Femur (tissue), 1 donor: ENCODE results near the gene LINGO3.

Experiments
- DNase-seq: peaks from one replicate; pipeline ENCODE4 v3.0.0-alpha.2; 2017

LINGO3 gene

GRCh38 chr19:2325281-2326046, 17.5 kb upstream of the LINGO3 start:
- DNase-seq = no peak

DNA sequence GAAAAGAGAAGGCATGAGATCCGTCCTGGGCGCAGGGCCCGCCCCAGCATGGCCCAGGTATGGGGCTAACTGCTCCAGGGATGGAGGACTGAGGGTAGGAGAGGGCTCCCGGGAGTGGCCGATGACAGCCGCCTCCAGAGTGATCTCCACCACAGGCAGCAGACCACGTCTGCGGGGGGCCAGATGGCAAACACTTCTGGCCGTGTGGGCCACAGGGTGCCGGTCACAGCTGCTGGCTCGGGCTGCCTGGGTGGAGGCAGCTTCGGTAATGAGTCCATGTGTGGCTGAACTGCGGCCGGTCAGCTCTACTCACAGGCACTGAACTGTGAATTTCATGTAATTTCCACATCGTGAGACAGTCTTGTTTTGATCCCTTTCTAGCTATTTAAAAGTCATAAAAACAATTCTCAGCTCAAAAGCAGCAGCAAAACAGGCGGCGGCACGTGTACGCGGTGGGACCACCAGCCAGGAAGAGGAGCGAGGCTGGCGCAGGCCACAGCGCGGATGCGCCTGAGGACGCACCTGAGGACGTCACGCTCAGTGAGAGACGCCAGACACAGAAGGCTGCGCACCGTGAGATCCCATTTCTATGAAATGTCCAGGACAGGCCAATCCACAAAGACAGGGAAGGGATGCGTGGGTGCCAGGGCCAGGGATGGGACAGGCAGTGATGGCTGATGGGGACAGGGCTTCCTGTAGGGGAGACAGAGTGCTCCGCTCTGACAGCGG, 16.4 kb upstream of the LINGO3 start:
- DNase-seq = no peak

DNA sequence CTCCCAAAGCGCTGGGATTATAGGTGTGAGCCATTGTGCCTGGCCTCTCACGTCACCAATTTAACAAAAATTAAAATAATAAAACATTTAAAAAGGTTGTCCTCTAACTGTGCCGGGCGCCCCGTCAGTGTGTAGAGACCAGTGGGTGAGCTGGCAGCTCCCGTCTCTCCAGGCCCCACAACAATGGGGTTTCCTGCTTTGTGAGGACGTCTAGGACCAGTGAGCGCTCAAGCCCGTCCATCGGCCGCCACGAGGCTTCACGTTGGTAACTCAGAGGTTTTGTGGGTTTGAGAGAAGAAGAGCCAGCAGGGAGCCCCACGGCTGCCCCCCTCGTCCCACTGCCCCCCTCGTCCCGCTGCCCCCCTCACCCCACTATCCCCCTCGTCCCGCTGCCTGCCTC, 15.8 kb upstream of the LINGO3 start:
- no peak for DNase-seq

GRCh38 chr19:2321565-2322283, 13.8 kb upstream of the LINGO3 start:
- no peak for DNase-seq

- no peak for DNase-seq
Observed at GRCh38 chr19:2320939-2321338, 13.0 kb upstream of the LINGO3 start.

DNA sequence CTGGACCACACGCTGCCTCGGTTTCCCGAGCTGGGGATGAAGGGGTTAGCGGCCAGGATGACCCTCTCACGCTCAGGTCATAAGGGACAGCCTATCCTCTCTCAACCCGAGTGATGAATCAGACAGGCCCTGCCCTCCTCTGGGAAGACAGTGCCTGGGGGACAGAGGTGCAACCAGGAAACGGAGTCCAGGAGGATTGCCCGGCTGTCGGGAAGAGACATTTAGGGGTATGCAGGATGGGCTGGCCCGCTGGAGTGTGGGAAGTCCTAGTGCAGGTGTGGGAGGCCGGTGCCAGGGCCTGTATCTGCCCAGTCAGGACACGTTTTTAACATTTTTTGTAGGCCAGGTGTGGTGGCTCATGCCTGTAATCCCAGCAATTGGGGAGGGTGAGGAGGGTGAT, 12.1 kb upstream of the LINGO3 start:
- no peak for DNase-seq

DNA sequence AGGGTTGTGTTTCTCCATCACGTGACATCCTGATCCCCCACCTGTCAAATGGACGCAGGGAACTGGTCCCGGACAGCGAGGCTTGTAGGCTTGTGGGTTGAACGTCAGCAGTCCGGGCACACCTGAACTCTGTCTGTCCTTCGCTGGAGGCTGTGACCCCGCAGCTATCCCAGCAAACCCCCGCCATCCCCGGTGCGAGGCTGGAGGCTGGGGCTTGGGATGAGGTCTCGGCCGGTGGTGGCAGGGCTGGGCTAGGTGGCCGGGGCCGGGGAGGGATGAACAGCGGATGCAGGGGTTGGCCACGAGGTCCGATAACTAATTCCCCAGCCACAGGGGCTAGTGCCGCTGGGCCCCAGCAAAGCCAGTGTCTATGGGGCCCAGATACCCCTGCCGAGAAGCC, 11.6 kb upstream of the LINGO3 start:
- DNase-seq = no peak

DNA sequence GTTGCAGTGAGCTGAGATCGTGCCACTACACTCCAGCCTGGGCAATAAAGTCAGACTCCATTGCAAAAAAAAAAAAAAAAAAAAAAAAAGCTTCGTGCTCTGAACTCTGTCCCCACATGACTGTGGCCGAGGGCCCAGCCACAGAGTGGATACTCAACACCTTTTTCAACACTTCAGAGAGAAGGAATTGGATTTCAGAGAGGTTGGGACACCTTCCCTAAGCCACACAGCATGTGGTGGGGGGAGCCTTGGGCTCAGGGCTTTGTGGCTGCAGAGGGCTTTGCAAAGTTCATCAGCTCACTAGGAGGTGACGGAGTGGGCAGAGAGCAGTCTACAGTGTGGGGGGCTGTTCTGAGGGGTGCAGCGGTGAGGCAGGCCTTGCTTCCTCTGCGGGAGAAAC, 11.0 kb upstream of the LINGO3 start:
- no peak for DNase-seq

DNA sequence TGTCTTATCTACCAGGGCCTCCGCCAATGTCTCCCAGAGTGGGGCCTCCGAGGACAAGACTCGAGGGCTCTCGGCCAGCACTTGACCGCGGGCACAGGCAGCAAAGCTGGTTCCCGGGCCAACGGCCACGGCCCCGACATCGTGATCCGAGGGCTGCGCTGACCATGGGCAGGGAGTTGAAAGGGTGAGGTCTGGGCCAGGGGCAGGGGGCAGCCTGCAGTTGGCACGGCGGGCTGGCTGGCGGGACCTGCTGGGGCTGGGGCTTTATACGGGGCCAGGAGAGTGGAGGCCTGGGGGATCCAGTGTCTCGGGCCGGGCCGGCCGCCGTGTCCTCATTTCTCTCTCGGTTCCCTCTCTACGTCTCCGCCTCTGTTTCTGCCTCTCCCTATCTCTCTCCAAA, 9.8 kb upstream of the LINGO3 start:
- DNase-seq = no peak

DNA sequence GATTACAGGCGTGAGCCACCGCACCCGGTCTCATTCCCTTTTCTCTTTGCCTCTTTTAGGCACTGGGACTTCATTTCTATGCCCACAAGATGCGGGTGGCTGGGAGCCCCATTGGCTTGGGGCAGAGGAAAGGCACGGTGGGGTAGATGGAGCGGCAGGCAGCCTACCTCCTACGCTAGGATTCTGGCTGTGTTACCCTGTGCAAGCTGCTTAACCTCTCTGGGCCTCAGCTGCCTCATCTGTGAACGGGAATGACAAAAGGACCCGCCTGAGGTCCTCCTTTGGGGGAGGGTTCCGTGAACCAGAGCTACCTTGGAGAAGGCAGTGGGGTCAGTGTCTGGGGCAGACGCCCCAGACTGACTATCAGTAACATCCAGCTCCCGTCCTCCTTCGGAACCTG, 9.3 kb upstream of the LINGO3 start:
- DNase-seq = no peak

GRCh38 chr19:2315818-2316353, 7.9 kb upstream of the LINGO3 start:
- DNase-seq = peak; percentile 78

- DNase-seq = no peak
Observed at GRCh38 chr19:2315121-2315817, 7.3 kb upstream of the LINGO3 start.

DNA sequence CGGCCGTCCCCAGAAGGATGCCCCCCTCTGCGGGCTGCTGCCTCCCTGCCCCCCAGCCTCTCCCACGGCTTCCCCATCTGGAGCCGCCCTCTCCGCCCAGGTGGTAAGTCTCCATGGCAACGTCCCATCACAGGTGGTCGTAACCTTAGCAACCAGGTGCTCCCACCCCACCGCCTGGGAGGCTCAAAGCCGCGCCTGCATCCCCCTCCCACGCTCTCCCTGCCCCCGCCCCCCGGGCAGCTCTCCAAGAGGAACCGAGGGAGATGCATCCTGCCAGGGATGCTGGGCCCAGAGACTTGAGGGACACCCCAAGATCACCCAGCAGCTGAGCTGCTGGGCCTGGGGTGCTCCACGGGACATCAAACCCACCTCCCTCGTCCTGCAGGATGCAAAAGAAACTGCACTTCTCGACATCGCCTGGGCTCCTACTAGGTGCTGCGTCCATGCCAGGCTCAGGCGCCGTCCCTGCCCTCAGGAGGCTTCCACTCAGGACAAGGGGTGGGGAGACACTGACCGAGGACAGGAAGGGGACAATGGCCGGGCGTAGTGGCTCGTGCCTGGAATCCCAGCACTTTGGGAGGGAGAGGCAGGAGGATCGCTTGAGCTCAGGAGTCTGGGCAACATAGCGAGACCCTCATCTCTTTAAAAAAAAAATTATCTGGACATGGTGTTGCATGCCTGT, 5.0 kb upstream of the LINGO3 start:
- no peak for DNase-seq

- DNase-seq = no peak
Observed at GRCh38 chr19:2311093-2311492, 3.1 kb upstream of the LINGO3 start.

- DNase-seq = no peak
Observed at GRCh38 chr19:2309734-2310362, 1.9 kb upstream of the LINGO3 start.

GRCh38 chr19:2307518-2308012, 389 bp downstream of the LINGO3 start:
- no peak for DNase-seq

DNA sequence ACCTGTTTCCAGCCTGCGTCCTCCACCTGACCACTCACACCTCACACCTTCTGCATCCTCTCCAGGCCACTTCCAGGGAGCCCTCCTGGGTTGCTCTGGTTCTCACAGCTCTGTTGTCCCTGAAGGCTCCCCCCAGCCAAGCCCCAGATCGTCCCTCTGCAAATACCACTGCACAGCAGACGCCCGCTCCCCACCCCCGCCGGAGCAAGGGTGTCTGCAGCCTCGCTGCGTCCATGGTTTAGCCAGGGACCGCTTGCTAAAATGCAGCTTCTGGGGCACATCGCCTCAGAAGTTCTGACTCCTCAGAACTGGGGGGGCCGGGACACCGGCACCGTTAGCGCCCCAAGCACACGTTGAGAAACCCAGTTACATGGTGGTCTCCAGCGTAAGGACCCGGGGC, 983 bp downstream of the LINGO3 start:
- DNase-seq = no peak

- DNase-seq = no peak
Observed at GRCh38 chr19:2306281-2306806, 1.6 kb downstream of the LINGO3 start.

DNA sequence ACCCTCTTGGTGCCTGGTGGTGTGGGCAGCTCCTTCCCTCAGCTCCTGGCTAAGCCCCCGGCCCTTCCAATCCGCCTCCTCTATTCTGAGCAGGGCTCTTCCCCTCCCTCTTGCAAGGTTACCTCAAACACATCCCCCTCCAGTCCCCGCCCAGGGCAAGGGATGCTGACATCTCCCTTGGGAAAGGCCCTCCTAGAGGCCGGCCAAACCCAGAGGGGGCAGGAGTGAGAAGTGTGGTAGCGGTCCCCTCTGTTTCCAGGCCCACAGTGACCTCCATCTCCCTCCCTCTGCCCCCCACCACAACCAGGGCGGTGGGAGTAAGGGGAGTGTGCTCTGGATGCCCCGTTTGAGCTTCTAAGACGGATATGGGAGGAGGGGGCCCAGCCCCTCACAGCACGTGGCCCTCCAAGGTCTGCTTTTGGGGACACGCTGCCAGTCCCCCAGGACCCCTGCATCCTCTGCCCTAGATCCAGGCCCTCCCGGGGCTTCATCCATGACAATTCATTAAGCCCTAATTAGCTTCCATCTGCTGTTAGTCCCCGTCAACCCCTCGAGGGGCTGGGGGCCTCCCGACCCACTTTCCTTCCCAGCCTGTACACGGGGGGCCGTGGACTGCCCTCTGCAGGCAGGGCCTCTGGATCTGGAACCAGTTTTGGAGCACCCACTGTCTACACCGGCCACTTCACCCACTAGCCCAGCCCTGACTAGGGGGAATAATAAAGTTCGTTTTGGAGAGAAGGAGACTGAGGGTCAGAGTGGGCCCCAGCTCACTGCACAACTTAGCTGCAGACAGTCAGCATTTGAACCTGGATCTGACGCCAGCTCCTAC, 2.3 kb downstream of the LINGO3 start:
- DNase-seq = no peak

DNA sequence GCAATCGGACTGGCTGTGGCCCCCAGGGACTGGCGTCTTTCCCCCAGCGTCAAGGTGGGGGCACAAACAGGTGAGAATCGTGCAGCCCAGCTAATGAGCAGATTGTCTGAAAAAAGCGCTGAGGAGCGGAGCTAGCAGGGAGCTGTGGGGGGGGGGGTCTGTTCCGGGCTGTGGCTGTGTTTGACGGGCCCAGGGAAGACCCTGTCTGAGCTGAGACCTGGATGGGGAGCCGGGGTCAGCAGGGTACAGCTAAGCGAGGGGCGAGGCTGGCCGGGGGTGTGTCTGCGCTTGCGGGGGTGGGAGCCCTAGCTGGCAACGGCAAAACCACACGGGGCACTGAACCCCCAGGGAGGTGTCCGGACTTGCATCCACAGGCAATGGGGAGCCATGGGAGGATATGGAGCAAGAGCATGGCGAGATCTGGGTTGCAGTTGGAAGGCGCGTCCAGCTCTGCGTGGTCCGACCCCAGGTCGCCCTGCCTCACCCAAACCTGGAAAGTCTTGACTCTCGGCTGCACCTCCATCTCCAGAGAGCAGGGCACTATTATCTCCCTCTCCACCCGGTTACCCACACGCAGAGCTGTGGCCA, 4.6 kb downstream of the LINGO3 start:
- DNase-seq = no peak
